ENCODE results near the gene SUGCT. TPM values are rescaled to one million over a fixed set of nuclear protein-coding genes. Genes with fewer than 3 reads are reported as not detected.

The SUGCT gene
- total RNA-seq, 2 experiments from 2014 or later: not detected

DNA sequence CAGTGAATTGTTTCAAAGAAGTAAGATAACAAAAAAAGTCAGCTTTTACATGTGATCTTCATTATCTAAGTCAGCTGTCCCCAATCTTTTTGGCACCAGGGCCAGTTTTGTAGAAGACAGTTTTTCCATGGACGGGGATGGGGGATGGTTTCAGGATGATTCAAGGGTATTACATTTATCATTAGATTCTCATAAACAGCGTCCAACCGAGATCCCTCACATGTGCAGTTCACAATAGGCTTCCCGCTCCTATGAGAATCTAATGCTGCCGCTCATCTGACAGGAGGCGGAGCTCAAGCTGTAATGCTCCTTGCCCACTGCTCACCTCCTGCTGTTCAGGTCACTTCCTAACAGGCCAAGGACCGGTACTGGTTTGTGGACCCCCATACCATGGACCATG, 607.5 kb downstream of the SUGCT start:
- no peaks in the 10 kb centered on the region for H3K27me3 Mint-ChIP-seq
- CTCF ChIA-PET: no interaction called here
- DNase-seq: no peak
- H3K9me3 Mint-ChIP-seq: peaks cover 3% of the 10 kb centered on the region
- H3K4me3 Mint-ChIP-seq: no peak overlapping the region
- POLR2A ChIA-PET: no interaction called here
- no peaks in the 10 kb centered on the region for H3K4me1 Mint-ChIP-seq
- no peak overlapping the region for H3K27ac Mint-ChIP-seq
- H3K36me3 Mint-ChIP-seq (ENCODE audit: low read depth): no peaks in the 10 kb centered on the region

DNA sequence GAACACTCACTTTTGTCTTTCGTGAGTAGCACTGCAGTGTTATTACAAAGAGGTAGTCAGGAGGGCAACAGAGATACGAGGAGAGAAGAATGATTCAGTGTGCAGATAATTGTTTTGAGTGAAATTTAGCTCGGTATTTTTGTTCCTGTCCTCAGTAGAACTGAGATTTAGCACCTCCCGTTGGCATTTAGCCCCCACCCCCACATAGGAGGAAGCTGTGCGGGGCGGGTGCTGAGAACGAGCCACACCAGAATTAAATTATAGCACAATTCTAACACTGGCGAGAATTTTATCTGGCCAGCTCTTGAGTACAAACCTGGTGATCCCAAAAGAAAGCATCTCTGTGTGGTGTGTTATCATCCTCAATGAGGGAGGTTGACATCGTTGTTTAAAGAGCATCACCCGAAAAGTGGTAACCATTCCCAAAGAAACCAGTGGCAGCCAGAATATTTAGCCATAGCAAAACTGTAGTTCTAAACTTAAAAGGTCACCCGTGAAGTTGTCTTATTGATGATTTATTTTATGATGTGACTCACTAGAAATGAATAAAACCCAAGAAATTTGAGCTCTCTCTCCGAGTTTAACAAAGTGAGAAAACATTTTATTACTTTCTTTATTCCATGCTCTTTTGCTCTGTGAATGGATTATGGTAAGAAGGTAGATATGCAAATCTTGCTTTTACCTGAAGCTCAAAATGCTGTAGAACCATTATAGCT, 612.2 kb downstream of the SUGCT start:
- no peaks in the 10 kb centered on the region for H3K36me3 Mint-ChIP-seq (ENCODE audit: low read depth)
- H3K27me3 Mint-ChIP-seq: no peaks in the 10 kb centered on the region
- ChIA-PET CTCF (no interaction called here), POLR2A (no interaction called here)
- H3K9me3 Mint-ChIP-seq: peaks cover 6% of the 10 kb centered on the region
- no peaks in the 10 kb centered on the region for H3K4me1 Mint-ChIP-seq
- DNase-seq: no peak
- H3K27ac Mint-ChIP-seq: no peak overlapping the region
- no peak overlapping the region for H3K4me3 Mint-ChIP-seq

DNA sequence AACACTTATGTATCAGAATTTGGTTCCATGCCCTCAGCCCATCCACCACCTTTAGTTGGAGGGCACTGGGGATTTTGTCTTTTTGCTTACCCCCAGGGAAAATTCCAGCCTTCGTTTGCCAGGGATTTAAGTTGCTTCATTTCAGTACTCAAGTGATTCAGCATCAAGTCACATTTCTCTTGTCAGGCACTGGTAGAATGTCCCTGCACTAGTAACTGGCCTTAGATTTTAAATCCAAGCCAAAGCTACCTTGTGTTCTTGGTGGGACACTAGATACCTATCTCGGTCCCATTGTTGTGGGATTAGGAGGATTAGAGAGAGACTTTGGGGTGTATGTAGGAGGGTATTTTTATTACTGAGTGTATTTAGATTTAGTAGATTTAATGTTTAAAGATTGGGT, 613.1 kb downstream of the SUGCT start:
- H3K27ac Mint-ChIP-seq: no peak overlapping the region
- no peak for DNase-seq
- H3K4me3 Mint-ChIP-seq: no peak overlapping the region
- H3K27me3 Mint-ChIP-seq: no peaks in the 10 kb centered on the region
- H3K36me3 Mint-ChIP-seq (ENCODE audit: low read depth): no peaks in the 10 kb centered on the region
- no peaks in the 10 kb centered on the region for H3K4me1 Mint-ChIP-seq
- H3K9me3 Mint-ChIP-seq: peaks cover 6% of the 10 kb centered on the region
- POLR2A ChIA-PET: no interaction called here
- CTCF ChIA-PET: no interaction called here

DNA sequence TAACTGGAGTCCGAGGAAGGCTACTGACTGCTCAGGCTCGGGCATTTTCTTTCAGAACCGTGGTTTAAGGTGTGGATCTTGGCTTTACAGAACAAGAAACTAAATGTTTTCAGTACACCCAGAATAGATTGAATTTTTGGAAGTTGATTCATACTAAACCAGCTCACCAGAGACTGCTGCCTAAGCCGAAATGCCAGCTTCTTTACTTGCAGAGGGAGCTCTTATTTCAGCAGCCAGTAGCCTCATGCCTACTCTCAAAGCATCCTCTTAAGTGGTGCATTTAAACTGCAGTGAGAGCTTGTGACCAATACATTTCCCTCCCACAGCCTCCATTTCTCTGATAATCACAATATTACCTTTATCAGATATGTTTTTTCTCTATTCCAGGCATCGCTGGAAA, 615.1 kb downstream of the SUGCT start:
- H3K4me1 Mint-ChIP-seq: no peaks in the 10 kb centered on the region
- H3K9me3 Mint-ChIP-seq: peaks cover 6% of the 10 kb centered on the region
- CTCF ChIA-PET: no interaction called here
- H3K36me3 Mint-ChIP-seq (ENCODE audit: low read depth): no peaks in the 10 kb centered on the region
- no peak overlapping the region for H3K4me3 Mint-ChIP-seq
- POLR2A ChIA-PET: no interaction called here
- H3K27ac Mint-ChIP-seq: no peak overlapping the region
- H3K27me3 Mint-ChIP-seq: no peaks in the 10 kb centered on the region
- DNase-seq: no peak

DNA sequence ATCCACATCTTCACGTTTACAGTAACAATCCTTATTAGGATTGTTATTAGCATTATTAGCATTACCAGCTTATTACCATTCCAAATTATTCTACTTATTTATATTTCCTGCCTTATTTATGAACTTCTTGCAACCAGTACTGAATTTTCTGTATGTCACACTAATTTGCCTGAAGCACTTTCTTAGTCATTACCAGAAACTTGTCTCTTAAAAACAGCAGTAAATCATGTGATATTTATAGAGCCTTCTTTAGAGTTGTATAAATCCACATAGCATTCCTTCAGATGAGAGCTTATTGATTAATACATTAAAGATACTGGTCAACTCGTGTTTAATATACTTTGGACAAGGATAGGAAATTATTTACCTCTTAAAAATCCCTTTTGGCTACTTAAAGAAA, 618.6 kb downstream of the SUGCT start:
- CTCF ChIA-PET: no interaction called here
- Mint-ChIP-seq H3K4me1 (no peaks in the 10 kb centered on the region), H3K27me3 (no peaks in the 10 kb centered on the region), H3K9me3 (peaks cover 2% of the 10 kb centered on the region), H3K36me3 (ENCODE audit: low read depth) (no peaks in the 10 kb centered on the region), H3K4me3 (no peak overlapping the region), H3K27ac (no peak overlapping the region)
- DNase-seq: no peak
- POLR2A ChIA-PET: no interaction called here

DNA sequence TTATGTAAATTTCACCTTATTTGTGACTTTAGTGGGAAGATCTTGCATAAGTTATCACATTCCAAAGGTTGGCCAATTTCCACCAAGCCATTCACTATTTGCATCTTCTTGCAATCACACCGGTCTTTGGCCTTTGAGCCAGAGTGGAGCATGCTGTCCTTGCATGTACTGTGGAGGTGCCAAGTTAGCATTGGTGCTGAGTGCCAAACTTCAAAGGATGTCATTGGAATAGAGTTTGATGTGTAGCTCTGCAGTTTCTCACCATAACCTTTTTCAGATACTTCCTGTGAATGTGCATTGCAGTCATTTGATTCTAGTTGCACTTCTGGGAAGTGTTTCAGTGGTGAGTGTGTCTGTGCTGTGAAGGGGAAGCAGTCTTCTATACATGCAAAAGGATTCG, 620.6 kb downstream of the SUGCT start:
- H3K27me3 Mint-ChIP-seq: no peaks in the 10 kb centered on the region
- peaks cover 2% of the 10 kb centered on the region for H3K9me3 Mint-ChIP-seq
- no peaks in the 10 kb centered on the region for H3K4me1 Mint-ChIP-seq
- POLR2A ChIA-PET: no interaction called here
- CTCF ChIA-PET: no interaction called here
- no peaks in the 10 kb centered on the region for H3K36me3 Mint-ChIP-seq (ENCODE audit: low read depth)
- no peak overlapping the region for H3K27ac Mint-ChIP-seq
- DNase-seq: no peak
- no peak overlapping the region for H3K4me3 Mint-ChIP-seq

DNA sequence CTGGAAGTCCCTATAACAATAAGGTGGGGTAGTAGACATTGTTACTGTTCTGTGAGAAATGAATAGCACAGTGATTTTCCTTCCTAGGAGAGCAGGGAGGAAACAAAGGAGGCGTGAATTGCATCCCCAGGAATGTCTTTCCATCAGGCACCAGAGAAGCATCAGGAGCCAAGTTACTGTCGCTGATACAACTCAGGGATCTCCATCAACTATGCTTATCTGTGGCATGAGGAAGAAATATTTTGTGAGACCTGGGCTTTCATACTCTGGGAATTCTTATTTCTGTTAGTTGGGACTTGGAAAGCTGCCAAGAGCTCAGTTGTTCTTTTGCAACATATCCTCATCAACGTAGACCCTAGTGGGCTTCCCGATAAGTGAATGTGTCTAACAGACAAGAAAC, 622.3 kb downstream of the SUGCT start:
- no peak overlapping the region for H3K27ac Mint-ChIP-seq
- DNase-seq: no peak
- POLR2A ChIA-PET: no interaction called here
- no peaks in the 10 kb centered on the region for H3K9me3 Mint-ChIP-seq
- CTCF ChIA-PET: no interaction called here
- no peaks in the 10 kb centered on the region for H3K36me3 Mint-ChIP-seq (ENCODE audit: low read depth)
- no peaks in the 10 kb centered on the region for H3K4me1 Mint-ChIP-seq
- no peaks in the 10 kb centered on the region for H3K27me3 Mint-ChIP-seq
- H3K4me3 Mint-ChIP-seq: no peak overlapping the region

DNA sequence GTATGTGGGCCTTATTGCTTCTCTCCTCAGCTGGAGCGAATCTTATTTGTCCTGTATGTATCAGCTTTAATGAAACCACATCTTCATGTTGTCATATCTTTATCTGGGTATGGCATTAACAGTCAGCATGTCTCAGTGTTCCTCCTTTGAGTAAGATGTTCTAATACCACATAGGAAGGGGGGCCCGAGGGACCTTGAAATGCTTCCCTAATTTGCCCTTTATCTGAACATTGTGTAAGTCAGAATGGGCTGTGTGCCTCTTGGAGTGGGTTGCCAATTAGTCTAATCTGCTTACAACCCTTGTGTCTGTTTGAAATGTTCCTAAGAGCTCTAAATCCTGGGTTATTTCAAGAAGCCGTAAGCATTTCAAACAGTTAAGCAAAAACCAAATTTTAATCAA, 623.8 kb downstream of the SUGCT start:
- POLR2A ChIA-PET: no interaction called here

DNA sequence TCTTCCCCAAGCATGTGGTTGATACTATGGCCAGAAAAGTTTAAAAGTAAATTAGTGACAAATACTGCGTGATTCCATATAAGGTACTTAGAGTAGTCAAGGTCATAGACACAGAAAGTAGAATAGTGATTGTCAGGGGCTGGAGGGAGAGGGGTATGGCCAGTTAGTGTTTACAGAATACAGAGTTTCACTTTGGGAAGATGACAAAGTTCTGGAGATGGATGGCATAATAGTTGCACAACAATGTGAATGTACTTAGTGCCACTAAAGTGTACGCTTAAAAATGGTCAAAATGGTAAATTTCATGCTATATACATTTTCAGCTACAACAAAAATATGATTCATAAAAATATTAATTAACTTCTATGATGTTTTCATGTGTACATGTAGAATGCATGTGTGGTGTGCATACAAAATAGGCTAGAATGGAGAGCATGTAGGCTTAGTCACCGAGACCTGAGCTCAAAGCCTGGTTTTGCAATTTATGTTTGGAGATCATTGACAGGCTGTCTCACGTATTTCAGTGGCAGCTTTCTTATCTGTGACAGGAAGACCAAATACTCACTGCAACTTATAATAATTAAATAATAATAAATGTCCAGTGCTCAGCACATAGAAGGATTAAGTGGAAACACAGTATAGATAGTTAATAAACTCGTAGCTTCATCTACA, 625.6 kb downstream of the SUGCT start:
- no peak overlapping the region for H3K4me3 Mint-ChIP-seq
- no peaks in the 10 kb centered on the region for H3K36me3 Mint-ChIP-seq (ENCODE audit: low read depth)
- no peaks in the 10 kb centered on the region for H3K27me3 Mint-ChIP-seq
- no peak overlapping the region for H3K27ac Mint-ChIP-seq
- CTCF ChIA-PET: no interaction called here
- H3K9me3 Mint-ChIP-seq: peaks cover 2% of the 10 kb centered on the region
- POLR2A ChIA-PET: no interaction called here
- no peak for DNase-seq
- no peaks in the 10 kb centered on the region for H3K4me1 Mint-ChIP-seq

More for the DNA sequence above, 623.8 kb downstream of the SUGCT start:
- CTCF ChIA-PET: no interaction called here
- H3K9me3 Mint-ChIP-seq: peaks cover 2% of the 10 kb centered on the region
- H3K27me3 Mint-ChIP-seq: no peaks in the 10 kb centered on the region
- H3K36me3 Mint-ChIP-seq (ENCODE audit: low read depth): no peaks in the 10 kb centered on the region
- DNase-seq: no peak
- H3K4me1 Mint-ChIP-seq: no peaks in the 10 kb centered on the region
- H3K4me3 Mint-ChIP-seq: no peak overlapping the region
- H3K27ac Mint-ChIP-seq: no peak overlapping the region

DNA sequence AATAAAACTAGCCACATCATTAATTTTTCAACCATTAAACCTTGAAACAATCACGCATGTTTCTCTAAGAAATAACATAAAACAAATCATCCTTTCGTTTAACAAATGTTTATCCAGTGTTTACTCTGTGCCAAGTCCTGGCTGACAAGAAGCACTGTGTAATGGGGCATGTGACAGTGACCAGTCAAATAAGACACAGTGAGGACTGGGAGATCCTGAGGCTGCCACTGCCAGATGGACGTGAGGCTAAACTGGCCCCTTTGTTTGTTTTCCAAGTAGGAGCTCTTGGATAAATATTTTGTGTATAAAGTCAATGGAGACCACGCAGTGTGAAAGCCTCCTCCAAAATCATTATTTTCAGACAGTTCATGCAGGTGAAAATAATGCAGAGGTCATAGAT, 626.2 kb downstream of the SUGCT start:
- no peak overlapping the region for H3K4me3 Mint-ChIP-seq
- no peak overlapping the region for H3K27ac Mint-ChIP-seq
- no peaks in the 10 kb centered on the region for H3K27me3 Mint-ChIP-seq
- H3K9me3 Mint-ChIP-seq: peaks cover 2% of the 10 kb centered on the region
- no peaks in the 10 kb centered on the region for H3K4me1 Mint-ChIP-seq
- DNase-seq: no peak
- ChIA-PET CTCF (no interaction called here), POLR2A (no interaction called here)
- H3K36me3 Mint-ChIP-seq (ENCODE audit: low read depth): no peaks in the 10 kb centered on the region

DNA sequence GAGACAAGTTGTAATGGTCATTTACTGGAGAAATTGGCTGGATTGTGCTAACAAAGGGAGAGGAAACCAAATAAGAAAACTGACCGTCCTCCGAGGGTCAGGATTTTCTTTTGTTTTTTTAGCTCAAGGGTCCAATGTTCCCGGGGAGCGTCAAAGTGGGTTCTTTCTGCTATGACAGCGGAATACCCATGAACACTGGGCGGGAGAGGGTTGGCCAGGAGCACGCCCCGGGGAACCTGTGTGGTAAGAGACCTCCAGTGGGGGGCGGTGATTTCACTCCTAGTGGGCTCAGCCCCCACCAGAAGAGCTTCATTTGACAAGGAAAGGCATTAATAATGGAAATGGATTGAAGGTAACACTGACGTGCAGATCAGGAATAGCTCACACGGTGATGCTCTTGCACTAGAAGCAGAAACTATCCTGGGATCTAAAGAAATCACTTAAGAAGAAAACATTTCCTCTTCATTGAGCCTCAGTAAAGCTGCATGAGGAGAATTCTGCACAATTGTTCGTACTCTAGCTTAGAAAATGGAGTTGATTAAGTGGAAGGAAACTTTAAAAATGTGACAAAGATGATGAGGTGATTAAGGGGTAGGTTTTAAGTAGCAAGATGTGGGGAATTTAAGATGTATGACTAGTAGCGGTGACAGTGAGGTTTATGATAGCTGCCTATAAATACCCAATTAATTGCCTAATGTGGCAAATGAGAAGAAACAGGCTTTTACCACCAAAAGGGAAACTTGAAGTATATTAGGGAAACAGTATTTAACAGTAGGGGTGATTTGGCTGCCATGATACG, 627.2 kb downstream of the SUGCT start:
- H3K4me3 Mint-ChIP-seq: no peak overlapping the region
- H3K4me1 Mint-ChIP-seq: no peaks in the 10 kb centered on the region
- H3K36me3 Mint-ChIP-seq (ENCODE audit: low read depth): no peaks in the 10 kb centered on the region
- H3K9me3 Mint-ChIP-seq: peaks cover 2% of the 10 kb centered on the region
- H3K27ac Mint-ChIP-seq: no peak overlapping the region
- ChIA-PET POLR2A (no interaction called here), CTCF (no interaction called here)
- no peak for DNase-seq
- no peaks in the 10 kb centered on the region for H3K27me3 Mint-ChIP-seq

DNA sequence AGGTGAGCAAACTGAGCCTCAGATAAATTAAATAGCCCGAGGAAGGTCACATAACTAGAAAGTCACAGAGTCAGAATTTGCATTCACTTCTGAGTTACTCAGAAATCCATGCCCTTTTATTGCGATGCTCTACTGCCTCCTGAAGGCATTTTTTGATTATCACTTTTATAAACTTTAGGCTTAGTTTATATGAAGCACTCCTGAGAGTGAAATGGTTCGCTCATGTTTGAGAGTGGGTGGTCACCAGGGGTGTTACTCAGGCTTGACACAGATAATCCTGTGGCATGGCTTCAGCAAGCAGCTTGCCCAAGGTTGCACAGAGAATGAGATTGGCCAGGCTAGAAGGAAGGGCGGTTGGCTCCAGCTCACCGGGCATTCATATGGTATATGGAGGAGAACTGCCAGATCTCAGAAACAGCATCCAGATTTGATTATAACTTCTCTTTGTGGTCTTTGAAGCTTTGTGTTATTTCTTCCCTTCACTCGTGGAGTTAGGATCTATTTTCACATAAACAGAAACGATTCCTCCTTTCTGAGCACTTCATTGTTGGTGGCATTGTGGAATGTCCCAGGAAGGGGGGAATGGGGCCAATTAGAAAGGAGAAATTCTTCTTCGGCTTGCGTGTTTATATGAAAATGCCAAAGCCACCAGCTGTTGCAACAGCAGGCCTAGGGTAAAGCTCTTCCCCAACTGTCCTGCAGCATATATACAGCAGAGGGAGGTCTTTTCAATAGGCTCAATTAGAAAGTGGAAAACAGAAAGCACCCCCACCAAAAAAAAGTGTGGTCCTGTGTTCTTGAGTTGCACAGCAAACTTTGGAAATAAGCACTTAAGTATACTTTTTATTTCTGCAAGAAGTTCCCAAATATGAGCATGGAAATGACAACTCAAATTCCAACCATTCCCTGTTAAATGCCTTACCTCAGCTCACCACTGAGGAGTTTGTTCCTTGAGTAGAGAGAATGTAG, 628.8 kb downstream of the SUGCT start:
- no peak overlapping the region for H3K4me3 Mint-ChIP-seq
- CTCF ChIA-PET: interaction anchor here (0.6 kb wide), 1 partner anchor 95 kb away, joined by 3 read pairs; no protein-coding TSS in a partner anchor
- POLR2A ChIA-PET: no interaction called here
- H3K9me3 Mint-ChIP-seq: peaks cover 2% of the 10 kb centered on the region
- H3K4me1 Mint-ChIP-seq: no peaks in the 10 kb centered on the region
- H3K27ac Mint-ChIP-seq: no peak overlapping the region
- H3K27me3 Mint-ChIP-seq: no peaks in the 10 kb centered on the region
- DNase-seq: no peak
- no peaks in the 10 kb centered on the region for H3K36me3 Mint-ChIP-seq (ENCODE audit: low read depth)

DNA sequence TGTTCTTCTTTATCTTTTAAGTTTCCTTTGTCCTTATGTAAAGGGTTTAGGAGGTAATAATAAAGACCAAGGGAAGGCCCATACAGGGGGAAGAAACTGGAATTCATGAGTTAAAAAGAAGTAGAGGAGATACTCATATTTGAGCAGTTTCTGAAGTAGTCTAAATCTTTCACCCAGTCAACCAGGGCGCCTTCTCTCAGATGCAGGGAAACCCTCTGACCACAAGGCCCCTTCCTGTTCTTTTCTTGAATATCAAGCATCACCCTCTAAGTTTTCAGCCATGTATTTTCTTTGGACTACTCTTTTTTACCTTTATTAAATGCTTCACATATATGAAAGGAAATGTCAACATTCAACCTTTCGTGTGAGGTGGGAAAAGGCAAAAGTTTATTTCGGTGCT, 630.8 kb downstream of the SUGCT start:
- Mint-ChIP-seq H3K36me3 (ENCODE audit: low read depth) (no peaks in the 10 kb centered on the region), H3K27me3 (no peaks in the 10 kb centered on the region), H3K9me3 (peaks cover 2% of the 10 kb centered on the region), H3K4me3 (no peak overlapping the region), H3K4me1 (no peaks in the 10 kb centered on the region), H3K27ac (no peak overlapping the region)
- DNase-seq: no peak
- POLR2A ChIA-PET: no interaction called here
- CTCF ChIA-PET: no interaction called here

All from activated CD4-positive, alpha-beta memory T cell treated with anti-CD3 and anti-CD28 coated beads, Interleukin-2, amount 10 ng/mL, durations not matched to agents 7 days and 5 days (primary cell).